ENCODE data around the gene CFAP54. TPM values are rescaled to one million over a fixed set of nuclear protein-coding genes. Genes with fewer than 3 reads are reported as not detected.
"Not testable (repeated sequence)": the region's sequence is repeated elsewhere in the genome, so short reads cannot be mapped to it uniquely, and the experiment has no call there.

The CFAP54 gene
- total and polyA plus RNA-seq, 3 experiments from 2014 or later = 0.08 to 0.88 (median 0.66) TPM

GRCh38 chr12:96604374-96604773, 115.0 kb downstream of the CFAP54 start:
- H3K9me3 Mint-ChIP-seq; H3K4me3 Mint-ChIP-seq; H3K36me3 Mint-ChIP-seq; H3K9me3 ChIP-seq (ENCODE audit: low read length); DNase-seq; H3K4me1 ChIP-seq (ENCODE audit: insufficient read depth, low read length); CTCF ChIA-PET; H3K4me3 ChIP-seq (ENCODE audit: low read length); H3K27ac ChIP-seq (ENCODE audit: low read depth, low read length); H3K27me3 ChIP-seq (ENCODE audit: insufficient read depth, low read length, poor library complexity, severe bottlenecking); H3K27ac Mint-ChIP-seq; H3K36me3 ChIP-seq (ENCODE audit: insufficient read depth, low read length); POLR2A ChIA-PET; H3K4me1 Mint-ChIP-seq: not testable (repeated sequence)
- peaks cover 21 to 48% of the 10 kb centered on the region in 2 donors for H3K27me3 Mint-ChIP-seq

- CTCF ChIA-PET = no interaction called here
- Histone ChIP-seq H3K27ac (ENCODE audit: low read depth, low read length) (no peak overlapping the region), H3K9me3 (ENCODE audit: low read length) (no peaks in the 10 kb centered on the region), H3K36me3 (ENCODE audit: insufficient read depth, low read length) (no peaks in the 10 kb centered on the region), H3K4me3 (ENCODE audit: low read length) (no peak overlapping the region), H3K4me1 (ENCODE audit: insufficient read depth, low read length) (no peaks in the 10 kb centered on the region), H3K27me3 (ENCODE audit: insufficient read depth, low read length, poor library complexity, severe bottlenecking) (no peaks in the 10 kb centered on the region)
- no peak overlapping the region for H3K4me3 Mint-ChIP-seq
- H3K9me3 Mint-ChIP-seq = peaks cover 0 to 8% (median 2%) of the 10 kb centered on the region in 5 donors
- no peak overlapping the region for H3K27ac Mint-ChIP-seq
- H3K36me3 Mint-ChIP-seq = peaks cover 0 to 3% (median 0%) of the 10 kb centered on the region in 3 donors
- DNase-seq = no peak
- POLR2A ChIA-PET = no interaction called here
- no peaks in the 10 kb centered on the region for H3K4me1 Mint-ChIP-seq
- peaks cover 18 to 55% of the 10 kb centered on the region in 2 donors for H3K27me3 Mint-ChIP-seq
Measured at GRCh38 chr12:96605684-96606083, 116.3 kb downstream of the CFAP54 start.

GRCh38 chr12:96606134-96606533, 116.8 kb downstream of the CFAP54 start:
- Histone ChIP-seq H3K9me3 (ENCODE audit: low read length) (no peaks in the 10 kb centered on the region), H3K4me3 (ENCODE audit: low read length) (no peak overlapping the region), H3K4me1 (ENCODE audit: insufficient read depth, low read length) (no peaks in the 10 kb centered on the region), H3K27ac (ENCODE audit: low read depth, low read length) (no peak overlapping the region), H3K36me3 (ENCODE audit: insufficient read depth, low read length) (no peaks in the 10 kb centered on the region), H3K27me3 (ENCODE audit: insufficient read depth, low read length, poor library complexity, severe bottlenecking) (no peaks in the 10 kb centered on the region)
- DNase-seq = no peak
- Mint-ChIP-seq H3K27ac (no peak overlapping the region), H3K4me1 (no peaks in the 10 kb centered on the region), H3K9me3 (peaks cover 0 to 6% (median 2%) of the 10 kb centered on the region in 5 donors), H3K36me3 (no peaks in the 10 kb centered on the region), H3K4me3 (no peak overlapping the region), H3K27me3 (peaks cover 18 to 55% of the 10 kb centered on the region in 2 donors)
- CTCF ChIA-PET = no interaction called here
- POLR2A ChIA-PET = no interaction called here

GRCh38 chr12:96606644-96607043, 117.3 kb downstream of the CFAP54 start:
- Mint-ChIP-seq H3K36me3 (no peaks in the 10 kb centered on the region), H3K4me1 (no peaks in the 10 kb centered on the region), H3K27me3 (peaks cover 19 to 57% of the 10 kb centered on the region in 2 donors), H3K9me3 (peaks cover 0 to 7% (median 3%) of the 10 kb centered on the region in 5 donors), H3K27ac (no peak overlapping the region), H3K4me3 (no peak overlapping the region)
- Histone ChIP-seq H3K4me3 (ENCODE audit: low read length) (no peak overlapping the region), H3K27ac (ENCODE audit: low read depth, low read length) (no peak overlapping the region), H3K36me3 (ENCODE audit: insufficient read depth, low read length) (no peaks in the 10 kb centered on the region), H3K27me3 (ENCODE audit: insufficient read depth, low read length, poor library complexity, severe bottlenecking) (no peaks in the 10 kb centered on the region), H3K4me1 (ENCODE audit: insufficient read depth, low read length) (no peaks in the 10 kb centered on the region), H3K9me3 (ENCODE audit: low read length) (no peaks in the 10 kb centered on the region)
- POLR2A ChIA-PET = no interaction called here
- CTCF ChIA-PET = no interaction called here
- no peak for DNase-seq

GRCh38 chr12:96617178-96617577, 127.8 kb downstream of the CFAP54 start:
- CTCF ChIA-PET = no interaction called here
- Mint-ChIP-seq H3K27ac (no peak overlapping the region), H3K4me3 (no peak overlapping the region), H3K27me3 (peaks cover 9 to 11% of the 10 kb centered on the region in 2 donors), H3K9me3 (no peaks in the 10 kb centered on the region), H3K4me1 (no peaks in the 10 kb centered on the region), H3K36me3 (no peaks in the 10 kb centered on the region)
- H3K4me3 ChIP-seq (ENCODE audit: low read length) = no peak overlapping the region
- H3K4me1 ChIP-seq (ENCODE audit: insufficient read depth, low read length) = no peaks in the 10 kb centered on the region
- H3K27me3 ChIP-seq (ENCODE audit: insufficient read depth, low read length, poor library complexity, severe bottlenecking) = no peaks in the 10 kb centered on the region
- no peaks in the 10 kb centered on the region for H3K36me3 ChIP-seq (ENCODE audit: insufficient read depth, low read length)
- no peak for DNase-seq
- POLR2A ChIA-PET = no interaction called here
- no peaks in the 10 kb centered on the region for H3K9me3 ChIP-seq (ENCODE audit: low read length)
- H3K27ac ChIP-seq (ENCODE audit: low read depth, low read length) = no peak overlapping the region

- H3K4me1 ChIP-seq (ENCODE audit: insufficient read depth, low read length) = no peaks in the 10 kb centered on the region
- H3K27me3 ChIP-seq (ENCODE audit: insufficient read depth, low read length, poor library complexity, severe bottlenecking) = no peaks in the 10 kb centered on the region
- H3K4me3 ChIP-seq (ENCODE audit: low read length) = no peak overlapping the region
- no peak overlapping the region for H3K4me3 Mint-ChIP-seq
- POLR2A ChIA-PET = no interaction called here
- no peaks in the 10 kb centered on the region for H3K4me1 Mint-ChIP-seq
- H3K9me3 Mint-ChIP-seq = no peaks in the 10 kb centered on the region
- no peaks in the 10 kb centered on the region for H3K36me3 ChIP-seq (ENCODE audit: insufficient read depth, low read length)
- DNase-seq = no peak
- CTCF ChIA-PET = no interaction called here
- H3K27ac Mint-ChIP-seq = no peak overlapping the region
- peaks cover 0 to 2% of the 10 kb centered on the region in 2 donors for H3K27me3 Mint-ChIP-seq
- H3K36me3 Mint-ChIP-seq = no peaks in the 10 kb centered on the region
- no peaks in the 10 kb centered on the region for H3K9me3 ChIP-seq (ENCODE audit: low read length)
- H3K27ac ChIP-seq (ENCODE audit: low read depth, low read length) = no peak overlapping the region
Measured at GRCh38 chr12:96623155-96623554, 133.8 kb downstream of the CFAP54 start.

GRCh38 chr12:96623656-96624217, 134.4 kb downstream of the CFAP54 start:
- H3K4me1 Mint-ChIP-seq = no peaks in the 10 kb centered on the region
- H3K9me3 Mint-ChIP-seq = no peaks in the 10 kb centered on the region
- Histone ChIP-seq H3K27me3 (ENCODE audit: insufficient read depth, low read length, poor library complexity, severe bottlenecking) (no peaks in the 10 kb centered on the region), H3K9me3 (ENCODE audit: low read length) (no peaks in the 10 kb centered on the region), H3K27ac (ENCODE audit: low read depth, low read length) (no peak overlapping the region), H3K4me3 (ENCODE audit: low read length) (no peak overlapping the region), H3K36me3 (ENCODE audit: insufficient read depth, low read length) (no peaks in the 10 kb centered on the region), H3K4me1 (ENCODE audit: insufficient read depth, low read length) (no peaks in the 10 kb centered on the region)
- peaks cover 0 to 4% of the 10 kb centered on the region in 2 donors for H3K27me3 Mint-ChIP-seq
- H3K36me3 Mint-ChIP-seq = no peaks in the 10 kb centered on the region
- ChIA-PET POLR2A (no interaction called here), CTCF (no interaction called here)
- no peak overlapping the region for H3K27ac Mint-ChIP-seq
- H3K4me3 Mint-ChIP-seq = no peak overlapping the region
- no peak for DNase-seq

- POLR2A ChIA-PET = no interaction called here
- H3K27me3 Mint-ChIP-seq = peaks cover 6 to 34% of the 10 kb centered on the region in 2 donors
- peaks cover 0 to 5% (median 0%) of the 10 kb centered on the region in 5 donors for H3K9me3 Mint-ChIP-seq
- no peaks in the 10 kb centered on the region for H3K4me1 ChIP-seq (ENCODE audit: insufficient read depth, low read length)
- no peak overlapping the region for H3K27ac ChIP-seq (ENCODE audit: low read depth, low read length)
- CTCF ChIA-PET = no interaction called here
- no peaks in the 10 kb centered on the region for H3K9me3 ChIP-seq (ENCODE audit: low read length)
- peaks cover 6% of the 10 kb centered on the region for H3K27me3 ChIP-seq (ENCODE audit: insufficient read depth, low read length, poor library complexity, severe bottlenecking)
- H3K4me3 Mint-ChIP-seq = no peak overlapping the region
- H3K4me3 ChIP-seq (ENCODE audit: low read length) = no peak overlapping the region
- DNase-seq = no peak
- H3K4me1 Mint-ChIP-seq = no peaks in the 10 kb centered on the region
- H3K36me3 ChIP-seq (ENCODE audit: insufficient read depth, low read length) = no peaks in the 10 kb centered on the region
- H3K36me3 Mint-ChIP-seq = no peaks in the 10 kb centered on the region
- H3K27ac Mint-ChIP-seq = no peak overlapping the region
Measured at GRCh38 chr12:96635844-96636243, 146.5 kb downstream of the CFAP54 start.

GRCh38 chr12:96636895-96637294, 147.5 kb downstream of the CFAP54 start:
- H3K4me1 Mint-ChIP-seq = no peaks in the 10 kb centered on the region
- peaks cover 0 to 5% (median 0%) of the 10 kb centered on the region in 5 donors for H3K9me3 Mint-ChIP-seq
- ChIA-PET CTCF (no interaction called here), POLR2A (no interaction called here)
- Histone ChIP-seq H3K4me1 (ENCODE audit: insufficient read depth, low read length) (no peaks in the 10 kb centered on the region), H3K9me3 (ENCODE audit: low read length) (no peaks in the 10 kb centered on the region), H3K27me3 (ENCODE audit: insufficient read depth, low read length, poor library complexity, severe bottlenecking) (peaks cover 6% of the 10 kb centered on the region), H3K36me3 (ENCODE audit: insufficient read depth, low read length) (no peaks in the 10 kb centered on the region), H3K4me3 (ENCODE audit: low read length) (no peak overlapping the region), H3K27ac (ENCODE audit: low read depth, low read length) (no peak overlapping the region)
- peak overlapping the region in 1 of 8 donors; percentile 80 for H3K27ac Mint-ChIP-seq
- no peak for DNase-seq
- H3K36me3 Mint-ChIP-seq = no peaks in the 10 kb centered on the region
- H3K4me3 Mint-ChIP-seq = no peak overlapping the region
- H3K27me3 Mint-ChIP-seq = peaks cover 6 to 34% of the 10 kb centered on the region in 2 donors

All from CD8-positive, alpha-beta memory T cell (primary cell).